COLO829 (cell line): ENCODE measurements around the gene MSH5.
A peak's percentile ranks its signal among the peaks of the same experiment; 100 is the strongest.
"Not testable (repeated sequence)": the region's sequence is repeated elsewhere in the genome, so short reads cannot be mapped to it uniquely, and the experiment has no call there.

Experiments used
- DNase-seq: peaks from one replicate; pipeline ENCODE4 v3.0.0; 2012; ENCODE audit warnings: low spot score

Gene MSH5

GRCh38 chr6:31739639-31740396, at the start of gene MSH5:
MSH5 (plus strand) TSS chr6:31740005; CDS start chr6:31740467, 462 bp downstream.
- peak; percentile 100 for DNase-seq

- no peak for DNase-seq
These were observed 49.4 kb upstream of the MSH5 start for GRCh38 chr6:31690231-31691077.

- no peak for DNase-seq
These were observed 48.7 kb upstream of the MSH5 start for GRCh38 chr6:31691078-31691463.

- DNase-seq = no peak
These were observed 48.2 kb upstream of the MSH5 start for GRCh38 chr6:31691564-31692108.

- DNase-seq = no peak
These were observed 47.5 kb upstream of the MSH5 start for GRCh38 chr6:31692353-31692752.

GRCh38 chr6:31692886-31693285, 46.9 kb upstream of the MSH5 start:
- no peak for DNase-seq

GRCh38 chr6:31693535-31693934, 46.3 kb upstream of the MSH5 start:
- DNase-seq = no peak

- DNase-seq = no peak
These were observed 42.2 kb upstream of the MSH5 start for GRCh38 chr6:31697555-31697954.

GRCh38 chr6:31700740-31701401, 38.9 kb upstream of the MSH5 start:
- DNase-seq = no peak

- DNase-seq = no peak
These were observed 38.0 kb upstream of the MSH5 start for GRCh38 chr6:31701666-31702404.

- peak; percentile 49 for DNase-seq
These were observed 37.4 kb upstream of the MSH5 start for GRCh38 chr6:31702405-31702818.

- peak; percentile 100 for DNase-seq
These were observed 36.7 kb upstream of the MSH5 start, which contains the start of gene ABHD16A for GRCh38 chr6:31702819-31703716. ABHD16A (minus strand) TSS chr6:31703324; CDS start chr6:31703281, 43 bp downstream.

GRCh38 chr6:31705931-31706330, 33.9 kb upstream of the MSH5 start:
- no peak for DNase-seq

GRCh38 chr6:31706599-31706998, 33.2 kb upstream of the MSH5 start, which contains the start of gene LY6G6F:
LY6G6F (plus strand) TSS chr6:31706866; CDS start chr6:31706907, 41 bp downstream.
- DNase-seq = no peak

GRCh38 chr6:31707701-31708100, 32.1 kb upstream of the MSH5 start:
- DNase-seq = no peak

GRCh38 chr6:31708224-31708623, 31.6 kb upstream of the MSH5 start:
- DNase-seq = no peak

- not testable (repeated sequence) for DNase-seq
These were observed 30.6 kb upstream of the MSH5 start for GRCh38 chr6:31709157-31709556.

GRCh38 chr6:31710523-31711219, 29.1 kb upstream of the MSH5 start:
- DNase-seq = no peak

- no peak for DNase-seq
These were observed 28.6 kb upstream of the MSH5 start for GRCh38 chr6:31711233-31711632.

GRCh38 chr6:31712296-31712695, 27.5 kb upstream of the MSH5 start:
- no peak for DNase-seq
